Inferior parietal cortex (tissue), 1 donor: ENCODE measurements around the gene ZC3H14.
A peak's percentile ranks its signal among the peaks of the same experiment; 100 is the strongest.
"Not testable (repeated sequence)": the region's sequence is repeated elsewhere in the genome, so short reads cannot be mapped to it uniquely, and the experiment has no call there.

ENCODE experiments used
- DNase-seq: peaks from one replicate; pipeline ENCODE4 v3.0.0-alpha.2; 2016; ENCODE audit errors: extremely low spot score

Gene ZC3H14

GRCh38 chr14:88562831-88563686, at the start of gene ZC3H14:
ZC3H14 (plus strand) TSS chr14:88563037; CDS start chr14:88563134, 97 bp downstream.
- peak; percentile 90 for DNase-seq

GRCh38 chr14:88515499-88516221, 47.2 kb upstream of the ZC3H14 start:
- no peak for DNase-seq

- DNase-seq = no peak
Measured at GRCh38 chr14:88516861-88517357, 45.9 kb upstream of the ZC3H14 start.

GRCh38 chr14:88518592-88519512, 44.0 kb upstream of the ZC3H14 start:
- no peak for DNase-seq

- DNase-seq = no peak
Measured at GRCh38 chr14:88519907-88520306, 42.9 kb upstream of the ZC3H14 start.

GRCh38 chr14:88521818-88522217, 41.0 kb upstream of the ZC3H14 start:
- no peak for DNase-seq

- no peak for DNase-seq
Measured at GRCh38 chr14:88522393-88522792, 40.4 kb upstream of the ZC3H14 start.

- not testable (repeated sequence) for DNase-seq
Measured at GRCh38 chr14:88529889-88530288, 32.9 kb upstream of the ZC3H14 start.

- DNase-seq = no peak
Measured at GRCh38 chr14:88533064-88533602, 29.7 kb upstream of the ZC3H14 start.

GRCh38 chr14:88535149-88535548, 27.7 kb upstream of the ZC3H14 start:
- DNase-seq = no peak

- no peak for DNase-seq
Measured at GRCh38 chr14:88535813-88536212, 27.0 kb upstream of the ZC3H14 start.

- DNase-seq = no peak
Measured at GRCh38 chr14:88541324-88541723, 21.5 kb upstream of the ZC3H14 start.

- DNase-seq = no peak
Measured at GRCh38 chr14:88542857-88543795, 19.7 kb upstream of the ZC3H14 start.

GRCh38 chr14:88545256-88545655, 17.6 kb upstream of the ZC3H14 start:
- DNase-seq = no peak

GRCh38 chr14:88546621-88547385, 16.0 kb upstream of the ZC3H14 start:
- DNase-seq = no peak

GRCh38 chr14:88547386-88547780, 15.5 kb upstream of the ZC3H14 start:
- no peak for DNase-seq

GRCh38 chr14:88550078-88550477, 12.8 kb upstream of the ZC3H14 start:
- DNase-seq = no peak

- DNase-seq = peak; percentile 93
Measured at GRCh38 chr14:88551094-88551870, 11.6 kb upstream of the ZC3H14 start.

GRCh38 chr14:88551980-88552431, 10.8 kb upstream of the ZC3H14 start:
- DNase-seq = peak; percentile 39
